Endothelial cell (in vitro differentiated cells): Measurements from ENCODE around the gene ZNF521. TPM values are rescaled to one million over a fixed set of nuclear protein-coding genes. Genes with fewer than 3 reads are reported as not detected.

ENCODE experiments used
- DNase-seq: peaks from one replicate; pipeline ENCODE4 v3.0.0; 2021; ENCODE audit warnings: low spot score
- H3K27ac Mint-ChIP-seq: one replicate; pipeline ENCODE4 v1.8.0; 2021; ENCODE audit warnings: mixed read lengths, inconsistent platforms; ENCODE audit not compliant: unreplicated experiment
- H3K27me3 Mint-ChIP-seq: one replicate; pipeline ENCODE4 v1.8.0; 2021; ENCODE audit warnings: mild to moderate bottlenecking, moderate library complexity, mixed read lengths, inconsistent platforms; ENCODE audit not compliant: unreplicated experiment
- H3K36me3 Mint-ChIP-seq: one replicate; pipeline ENCODE4 v1.8.0; 2021; ENCODE audit warnings: mild to moderate bottlenecking, low read depth, mixed read lengths, inconsistent platforms; ENCODE audit not compliant: unreplicated experiment
- H3K4me1 Mint-ChIP-seq: one replicate; pipeline ENCODE4 v1.8.0; 2021; ENCODE audit warnings: mild to moderate bottlenecking, mixed read lengths, inconsistent platforms; ENCODE audit not compliant: unreplicated experiment
- H3K4me3 Mint-ChIP-seq: one replicate; pipeline ENCODE4 v1.8.0; 2021; ENCODE audit warnings: mild to moderate bottlenecking, mixed read lengths, inconsistent platforms; ENCODE audit not compliant: unreplicated experiment
- H3K9me3 Mint-ChIP-seq: one replicate; pipeline ENCODE4 v1.8.0; 2021; ENCODE audit warnings: mixed read lengths, inconsistent platforms; ENCODE audit not compliant: unreplicated experiment
- total RNA-seq: library from RNA; stranded (reverse); fragmentation: NEBNext Ultra II Directional; extraction: Animal tissue kit (Norgen Biotek cat#: 25700); gene quantifications from one replicate; pipeline ENCODE4 v1.2.1, GENCODE V29; 2021; ENCODE audit not compliant: unreplicated experiment
- TF ChIP-seq, protein P1 (sequence below): fragments of 200-600 bp; sonication (generic); IDR thresholded peaks from one replicate; pipeline ENCODE4 v1.5.0; 2021; ENCODE audit warnings: antibody characterized with exemption; ENCODE audit not compliant: unreplicated experiment

The ZNF521 gene
- total RNA-seq, 1 donor from 2014 or later = 238 TPM

DNA sequence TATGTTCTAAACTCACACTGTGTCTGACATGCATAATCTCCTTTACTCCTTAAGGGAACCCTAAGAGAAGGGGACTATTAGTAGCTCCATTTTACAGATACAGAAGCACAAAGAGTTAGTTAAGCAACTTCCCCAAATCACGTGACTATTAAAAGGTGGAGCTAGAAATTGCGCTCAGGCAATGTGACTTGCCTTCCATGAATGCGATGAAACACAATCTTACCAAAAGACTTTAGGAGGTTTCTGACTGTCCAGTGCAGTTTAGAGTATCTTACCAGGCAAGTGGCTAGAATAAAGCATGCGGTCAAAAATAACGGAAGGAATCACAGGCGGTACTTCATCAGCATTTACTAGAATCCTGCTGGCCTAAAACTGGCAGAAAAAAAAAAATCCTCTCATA lies 70.4 kb downstream of the ZNF521 start:
- Mint-ChIP-seq H3K27me3 (peaks cover 3% of the 10 kb centered on the region), H3K4me1 (peaks cover 31% of the 10 kb centered on the region), H3K9me3 (no peaks in the 10 kb centered on the region), H3K36me3 (peaks cover 16% of the 10 kb centered on the region), H3K4me3 (no peak overlapping the region), H3K27ac (peak overlapping the region; percentile 65)
- TF ChIP-seq, protein P1, sequence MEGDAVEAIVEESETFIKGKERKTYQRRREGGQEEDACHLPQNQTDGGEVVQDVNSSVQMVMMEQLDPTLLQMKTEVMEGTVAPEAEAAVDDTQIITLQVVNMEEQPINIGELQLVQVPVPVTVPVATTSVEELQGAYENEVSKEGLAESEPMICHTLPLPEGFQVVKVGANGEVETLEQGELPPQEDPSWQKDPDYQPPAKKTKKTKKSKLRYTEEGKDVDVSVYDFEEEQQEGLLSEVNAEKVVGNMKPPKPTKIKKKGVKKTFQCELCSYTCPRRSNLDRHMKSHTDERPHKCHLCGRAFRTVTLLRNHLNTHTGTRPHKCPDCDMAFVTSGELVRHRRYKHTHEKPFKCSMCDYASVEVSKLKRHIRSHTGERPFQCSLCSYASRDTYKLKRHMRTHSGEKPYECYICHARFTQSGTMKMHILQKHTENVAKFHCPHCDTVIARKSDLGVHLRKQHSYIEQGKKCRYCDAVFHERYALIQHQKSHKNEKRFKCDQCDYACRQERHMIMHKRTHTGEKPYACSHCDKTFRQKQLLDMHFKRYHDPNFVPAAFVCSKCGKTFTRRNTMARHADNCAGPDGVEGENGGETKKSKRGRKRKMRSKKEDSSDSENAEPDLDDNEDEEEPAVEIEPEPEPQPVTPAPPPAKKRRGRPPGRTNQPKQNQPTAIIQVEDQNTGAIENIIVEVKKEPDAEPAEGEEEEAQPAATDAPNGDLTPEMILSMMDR = no peak
- DNase-seq = no peak

DNA sequence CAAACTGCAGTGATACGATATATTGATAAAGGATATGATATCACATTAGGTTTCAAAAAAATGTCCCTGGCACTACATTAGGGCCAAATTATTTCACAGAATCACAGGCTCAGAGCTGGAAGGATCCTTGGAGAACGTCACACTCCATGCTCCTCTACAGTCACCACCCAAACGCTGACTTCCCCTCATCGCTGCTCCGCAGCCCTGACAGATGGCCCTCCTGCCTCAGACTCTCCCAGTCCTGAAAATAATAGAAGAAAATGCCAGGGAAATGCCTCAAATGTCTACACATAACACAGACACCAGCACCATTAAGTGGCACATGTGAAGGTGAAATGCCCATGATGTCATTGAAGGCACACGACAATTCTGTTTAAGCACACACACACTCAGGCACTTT lies 72.0 kb downstream of the ZNF521 start:
- no peak for DNase-seq
- Mint-ChIP-seq H3K4me3 (peak overlapping the region; percentile 60), H3K27ac (peak overlapping the region; percentile 76)

DNA sequence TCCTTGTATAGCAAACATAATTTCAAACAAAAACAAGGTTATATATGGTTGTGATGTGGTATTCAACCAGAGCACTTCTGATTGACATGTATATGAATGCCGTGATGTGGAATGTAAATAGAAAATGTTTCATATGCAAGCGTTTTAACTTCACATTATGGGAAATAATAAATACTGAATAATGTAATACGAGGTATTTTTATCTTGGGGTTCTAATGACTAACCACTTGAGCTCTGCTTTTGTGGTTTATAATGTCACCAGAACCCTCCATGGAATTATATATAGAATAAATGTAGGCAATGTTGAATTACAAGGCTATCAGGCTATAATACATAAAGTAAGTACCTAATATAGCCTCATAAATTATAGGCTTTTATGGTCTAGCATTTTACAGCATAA lies 72.4 kb downstream of the ZNF521 start:
- peaks cover 3% of the 10 kb centered on the region for H3K27me3 Mint-ChIP-seq
- DNase-seq = no peak
- H3K36me3 Mint-ChIP-seq = peaks cover 35% of the 10 kb centered on the region

More for the DNA sequence above, 72.0 kb downstream of the ZNF521 start:
- Mint-ChIP-seq H3K4me1 (peaks cover 47% of the 10 kb centered on the region), H3K9me3 (no peaks in the 10 kb centered on the region), H3K36me3 (peaks cover 31% of the 10 kb centered on the region), H3K27me3 (peaks cover 3% of the 10 kb centered on the region)
- TF ChIP-seq, protein P1 = no peak

DNA sequence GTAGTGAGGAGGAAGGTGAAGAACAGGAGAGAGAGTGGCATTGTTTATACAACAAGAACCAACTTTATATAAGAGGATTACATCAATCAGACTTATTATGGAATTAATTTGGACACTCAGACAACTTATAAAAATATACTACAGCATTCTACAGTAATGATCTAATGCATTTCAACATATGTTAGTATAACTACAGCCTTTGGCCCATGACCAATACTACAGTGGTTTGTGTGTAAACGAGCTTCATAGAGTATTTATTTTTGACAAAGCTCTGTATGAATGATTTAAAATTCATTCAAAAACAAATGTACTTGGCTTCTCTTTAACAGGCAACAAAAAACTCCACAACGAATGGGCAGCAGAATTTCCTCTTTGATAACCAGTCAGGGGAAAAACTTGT lies 72.8 kb downstream of the ZNF521 start:
- TF ChIP-seq, protein P1 = no peak
- Mint-ChIP-seq H3K27ac (no peak overlapping the region), H3K4me3 (no peak overlapping the region), H3K27me3 (peaks cover 3% of the 10 kb centered on the region), H3K4me1 (peaks cover 56% of the 10 kb centered on the region), H3K9me3 (no peaks in the 10 kb centered on the region), H3K36me3 (peaks cover 40% of the 10 kb centered on the region)
- DNase-seq = no peak

More for the DNA sequence above, 72.4 kb downstream of the ZNF521 start:
- TF ChIP-seq, protein P1 = no peak
- Mint-ChIP-seq H3K4me3 (no peak overlapping the region), H3K9me3 (no peaks in the 10 kb centered on the region), H3K4me1 (peaks cover 51% of the 10 kb centered on the region), H3K27ac (no peak overlapping the region)

DNA sequence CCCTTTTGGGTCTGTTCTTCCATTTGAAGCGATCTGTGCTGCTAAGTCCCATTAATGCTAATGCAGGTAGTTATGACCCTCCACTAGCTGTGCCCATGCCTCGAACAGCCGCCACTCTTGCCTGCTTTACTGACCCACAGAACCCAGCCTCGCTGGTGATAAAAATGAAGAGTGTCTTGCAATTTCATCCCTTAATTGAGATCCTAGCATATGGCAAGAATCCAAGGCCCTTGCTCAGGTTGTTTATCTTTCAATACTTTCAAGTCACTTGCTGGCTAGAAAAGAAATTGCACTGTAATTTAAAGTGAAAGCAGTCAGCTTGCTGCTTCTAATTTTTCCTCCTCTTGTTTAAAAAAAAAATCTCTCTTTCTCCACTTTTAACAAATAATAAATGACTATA lies 73.6 kb downstream of the ZNF521 start:
- TF ChIP-seq, protein P1 = no peak
- Mint-ChIP-seq H3K9me3 (no peaks in the 10 kb centered on the region), H3K36me3 (peaks cover 40% of the 10 kb centered on the region), H3K27me3 (peaks cover 3% of the 10 kb centered on the region), H3K27ac (peak overlapping the region; percentile 27), H3K4me1 (peaks cover 58% of the 10 kb centered on the region), H3K4me3 (no peak overlapping the region)
- no peak for DNase-seq
